Natural killer cell (primary cell): ENCODE measurements around the gene FARP1. TPM values are rescaled to one million over a fixed set of nuclear protein-coding genes. Genes with fewer than 3 reads are reported as not detected.

Source experiments
- ATAC-seq, 3 donors: fragments of 150-1000 bp in 2 of 3; fragments of 200-7000 bp in 1 of 3; cut with Tn5 transposase; 1 replicate in 1 of 3; 2 replicates in 2 of 3; pipeline ENCODE4 v1.10.0; 2021; ENCODE audit warnings: mild to moderate bottlenecking in 2 of 3, moderate library complexity in 2 of 3
- DNase-seq, 2 donors: peaks; one replicate each; pipeline versions ENCODE4 v3.0.0 to v3.0.0-alpha.2; 2013 to 2021; ENCODE audit warnings: mixed read lengths in 1 of 2
- H3K27ac ChIP-seq: one replicate; pipeline ENCODE4 v1.5.1; 2013; ENCODE audit warnings: mild to moderate bottlenecking, low read length
- H3K27me3 ChIP-seq: one replicate; pipeline ENCODE4 v1.6.1; 2013; ENCODE audit warnings: low read length; ENCODE audit not compliant: control insufficient read depth, insufficient read depth
- H3K36me3 ChIP-seq: one replicate; pipeline ENCODE4 v1.6.1; 2013; ENCODE audit warnings: low read length; ENCODE audit not compliant: control insufficient read depth, insufficient read depth
- H3K4me1 ChIP-seq: one replicate; pipeline ENCODE4 v1.6.1; 2013; ENCODE audit warnings: low read length; ENCODE audit not compliant: control insufficient read depth, insufficient read depth
- H3K4me3 ChIP-seq: one replicate; pipeline ENCODE4 v1.5.1; 2013; ENCODE audit warnings: low read length
- H3K9me3 ChIP-seq: one replicate; pipeline ENCODE4 v1.6.1; 2013; ENCODE audit warnings: low read length; ENCODE audit not compliant: control insufficient read depth, insufficient read depth
- H3K27ac Mint-ChIP-seq, 2 donors: one replicate each; pipeline ENCODE4 v1.8.0; 2022; ENCODE audit warnings: mild to moderate bottlenecking in 2 of 2, mixed read lengths in 2 of 2, moderate library complexity in 1 of 2
- H3K27me3 Mint-ChIP-seq, 2 donors: one replicate each; pipeline ENCODE4 v1.8.0; 2022; ENCODE audit warnings: low read depth in 2 of 2, mixed read lengths in 2 of 2
- H3K36me3 Mint-ChIP-seq: one replicate; pipeline ENCODE4 v1.8.0; 2022; ENCODE audit warnings: mixed read lengths
- H3K4me1 Mint-ChIP-seq, 2 donors: one replicate each; pipeline ENCODE4 v1.8.0; 2022; ENCODE audit warnings: mixed read lengths in 2 of 2
- H3K4me3 Mint-ChIP-seq: one replicate; pipeline ENCODE4 v1.8.0; 2022; ENCODE audit warnings: mild to moderate bottlenecking, moderate library complexity, mixed read lengths
- H3K9me3 Mint-ChIP-seq, 2 donors: one replicate each; pipeline ENCODE4 v1.8.0; 2022; ENCODE audit warnings: mixed read lengths in 2 of 2
- WGBS: methylation state at CpG from one replicate; pipeline ENCODE4 v1.1.7; 2013; ENCODE audit warnings: missing lambda C conversion rate; ENCODE audit not compliant: insufficient coverage; 5-methylcytosine and 5-hydroxymethylcytosine counted together
- intact Hi-C: fragments of 100-400 bp; cut with micrococcal nuclease; formaldehyde crosslinking; loops from one replicate; pipeline ENCODE4 v1.14.2; 2022
- total RNA-seq, 4 donors: library from RNA; stranded (reverse); fragments of 120-200 nt in 1 of 4; gene quantifications; one replicate each; pipeline versions ENCODE4 v1.2.3 to v1.2.4, GENCODE V29; 2013 to 2022
- TF ChIP-seq, protein P1 (sequence below): fragments of 200-600 bp; IDR thresholded peaks from one replicate; pipeline ENCODE4 v1.8.0; 2022; ENCODE audit warnings: antibody characterized with exemption

Gene FARP1
- total RNA-seq, 3 donors from 2014 or later (not counting 1 experiment from before 2014, with no cell fraction given), result 0.71 to 1.2 (median 1.1) TPM

DNA sequence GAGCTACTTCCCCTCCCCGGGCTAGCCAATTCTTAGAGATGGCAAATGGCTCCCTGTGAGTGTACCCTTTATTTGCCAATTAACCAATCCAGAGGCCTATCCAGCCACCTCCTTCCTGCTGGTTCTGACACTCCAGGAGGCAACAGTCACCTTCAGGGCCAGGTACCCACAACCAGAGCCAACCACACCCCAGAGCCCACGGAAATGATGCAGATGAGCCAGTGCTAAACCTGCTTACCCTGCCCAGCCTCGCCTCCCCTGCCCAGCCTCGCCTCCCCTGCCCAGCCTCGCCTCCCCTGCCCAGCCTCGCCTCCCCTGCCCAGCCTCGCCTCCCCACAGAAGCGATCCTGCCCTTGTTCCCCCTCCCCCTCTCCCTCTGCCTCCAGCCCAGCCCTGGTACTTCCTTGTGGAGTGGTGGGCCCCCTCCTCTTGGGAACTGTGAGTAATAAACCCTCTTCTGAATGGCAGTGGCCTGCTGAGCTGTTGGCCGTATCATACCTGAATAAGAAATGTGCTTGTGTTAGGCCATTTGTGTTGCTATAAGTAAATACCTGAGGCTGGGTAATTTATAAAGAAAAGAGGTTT, 207.9 kb downstream of the FARP1 start:
- Histone ChIP-seq H3K27ac (no peak overlapping the region), H3K4me1 (no peaks in the 10 kb centered on the region), H3K4me3 (no peak overlapping the region), H3K27me3 (no peaks in the 10 kb centered on the region), H3K36me3 (no peaks in the 10 kb centered on the region), H3K9me3 (no peaks in the 10 kb centered on the region)
- H3K36me3 Mint-ChIP-seq, result no peaks in the 10 kb centered on the region
- 83% methylated on average over 9 of the region's 9 CpGs for WGBS
- no peak overlapping the region for H3K4me3 Mint-ChIP-seq
- no peak for ATAC-seq
- intact Hi-C loops, result no loop called here
- H3K27me3 Mint-ChIP-seq, result no peaks in the 10 kb centered on the region
- DNase-seq, result no peak
- TF ChIP-seq, protein P1, sequence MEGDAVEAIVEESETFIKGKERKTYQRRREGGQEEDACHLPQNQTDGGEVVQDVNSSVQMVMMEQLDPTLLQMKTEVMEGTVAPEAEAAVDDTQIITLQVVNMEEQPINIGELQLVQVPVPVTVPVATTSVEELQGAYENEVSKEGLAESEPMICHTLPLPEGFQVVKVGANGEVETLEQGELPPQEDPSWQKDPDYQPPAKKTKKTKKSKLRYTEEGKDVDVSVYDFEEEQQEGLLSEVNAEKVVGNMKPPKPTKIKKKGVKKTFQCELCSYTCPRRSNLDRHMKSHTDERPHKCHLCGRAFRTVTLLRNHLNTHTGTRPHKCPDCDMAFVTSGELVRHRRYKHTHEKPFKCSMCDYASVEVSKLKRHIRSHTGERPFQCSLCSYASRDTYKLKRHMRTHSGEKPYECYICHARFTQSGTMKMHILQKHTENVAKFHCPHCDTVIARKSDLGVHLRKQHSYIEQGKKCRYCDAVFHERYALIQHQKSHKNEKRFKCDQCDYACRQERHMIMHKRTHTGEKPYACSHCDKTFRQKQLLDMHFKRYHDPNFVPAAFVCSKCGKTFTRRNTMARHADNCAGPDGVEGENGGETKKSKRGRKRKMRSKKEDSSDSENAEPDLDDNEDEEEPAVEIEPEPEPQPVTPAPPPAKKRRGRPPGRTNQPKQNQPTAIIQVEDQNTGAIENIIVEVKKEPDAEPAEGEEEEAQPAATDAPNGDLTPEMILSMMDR, result no peak
- no peaks in the 10 kb centered on the region for H3K9me3 Mint-ChIP-seq
- H3K4me1 Mint-ChIP-seq, result no peaks in the 10 kb centered on the region
- H3K27ac Mint-ChIP-seq, result no peak overlapping the region

DNA sequence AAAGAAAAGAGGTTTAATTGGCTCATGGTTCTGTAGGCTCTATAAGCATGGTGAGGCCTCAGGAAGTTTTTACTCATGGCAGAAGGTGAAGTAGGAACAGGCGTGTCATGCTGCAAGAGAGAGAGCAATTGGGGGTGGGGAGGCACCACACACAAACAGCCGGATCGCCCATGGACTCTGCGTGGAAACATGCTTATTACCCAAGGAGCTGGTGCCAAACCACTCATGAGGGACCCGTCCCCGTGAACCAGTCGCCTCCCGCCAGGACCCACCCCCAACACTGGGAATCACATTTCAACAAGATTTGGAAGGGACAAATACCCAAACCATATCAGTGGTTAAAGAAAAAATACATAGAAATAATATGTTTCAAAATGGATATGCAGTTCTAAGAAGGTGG, 208.7 kb downstream of the FARP1 start:
- Mint-ChIP-seq H3K27ac (no peak overlapping the region), H3K27me3 (no peaks in the 10 kb centered on the region), H3K4me3 (no peak overlapping the region), H3K4me1 (no peaks in the 10 kb centered on the region), H3K36me3 (no peaks in the 10 kb centered on the region), H3K9me3 (no peaks in the 10 kb centered on the region)
- Histone ChIP-seq H3K36me3 (no peaks in the 10 kb centered on the region), H3K4me3 (no peak overlapping the region), H3K27me3 (no peaks in the 10 kb centered on the region), H3K27ac (no peak overlapping the region), H3K9me3 (no peaks in the 10 kb centered on the region), H3K4me1 (no peaks in the 10 kb centered on the region)
- DNase-seq (no peak), ATAC-seq (no peak)
- 94% methylated on average over 8 of the region's 8 CpGs for WGBS
- TF ChIP-seq, protein P1, result no peak
- intact Hi-C loops, result no loop called here

DNA sequence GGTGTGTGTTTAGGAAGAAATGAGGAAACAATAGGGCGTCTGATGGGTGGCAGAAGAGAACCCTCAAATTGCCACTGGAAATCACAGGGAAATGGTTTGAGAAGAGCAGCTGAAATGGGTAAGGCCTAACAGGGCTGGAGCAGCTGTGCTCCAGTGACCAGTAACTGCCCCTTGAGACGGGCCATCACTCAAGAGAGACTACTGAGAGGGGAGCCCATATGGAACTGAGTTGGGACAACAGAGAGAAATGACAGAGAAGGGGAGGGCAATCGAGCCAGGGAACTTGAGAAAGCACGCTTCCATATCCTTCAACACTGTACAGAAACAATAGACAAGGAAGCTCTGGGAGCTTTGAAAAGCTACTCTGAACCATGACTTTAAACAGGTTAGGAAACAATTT, 209.3 kb downstream of the FARP1 start:
- no peaks in the 10 kb centered on the region for H3K4me1 Mint-ChIP-seq
- TF ChIP-seq, protein P1, result no peak
- intact Hi-C loops, result no loop called here
- Histone ChIP-seq H3K27ac (no peak overlapping the region), H3K4me3 (no peak overlapping the region), H3K4me1 (no peaks in the 10 kb centered on the region), H3K9me3 (no peaks in the 10 kb centered on the region), H3K27me3 (no peaks in the 10 kb centered on the region), H3K36me3 (no peaks in the 10 kb centered on the region)
- no peak for DNase-seq
- H3K27me3 Mint-ChIP-seq, result no peaks in the 10 kb centered on the region
- H3K9me3 Mint-ChIP-seq, result no peaks in the 10 kb centered on the region
- no peak overlapping the region for H3K27ac Mint-ChIP-seq
- no peaks in the 10 kb centered on the region for H3K36me3 Mint-ChIP-seq
- ATAC-seq, result no peak
- no peak overlapping the region for H3K4me3 Mint-ChIP-seq
- 87% methylated on average over 4 of the region's 4 CpGs for WGBS

DNA sequence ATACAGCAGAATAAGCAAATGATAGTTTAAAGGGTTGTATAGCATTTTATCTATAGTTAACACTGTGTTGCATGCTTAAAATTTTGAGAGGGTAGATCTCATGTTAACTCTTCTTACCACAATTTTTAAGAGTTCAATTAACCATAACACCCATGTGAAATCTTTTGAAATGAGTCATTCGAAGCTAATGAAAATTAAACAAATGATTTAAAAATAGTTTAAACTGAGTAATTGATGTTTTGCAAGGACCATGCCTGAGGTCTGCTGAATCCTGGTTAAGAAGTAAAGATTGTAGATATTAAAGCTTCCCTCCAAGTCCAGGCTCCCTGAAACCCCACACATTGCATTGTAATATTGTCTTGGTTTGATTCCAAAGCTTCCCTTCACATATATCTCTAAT, 210.9 kb downstream of the FARP1 start:
- H3K36me3 Mint-ChIP-seq, result no peaks in the 10 kb centered on the region
- H3K4me3 Mint-ChIP-seq, result no peak overlapping the region

More for the DNA sequence above, 210.9 kb downstream of the FARP1 start:
- H3K27me3 Mint-ChIP-seq, result peaks cover 0 to 4% of the 10 kb centered on the region in 2 donors
- intact Hi-C loops, result no loop called here
- no peaks in the 10 kb centered on the region for H3K9me3 Mint-ChIP-seq
- no peaks in the 10 kb centered on the region for H3K4me1 Mint-ChIP-seq
- H3K4me3 ChIP-seq, result no peak overlapping the region
- H3K9me3 ChIP-seq, result no peaks in the 10 kb centered on the region
- no peaks in the 10 kb centered on the region for H3K27me3 ChIP-seq
- WGBS, result no CpG with 5 or more reads among the region's 1 CpG
- ATAC-seq, result no peak
- H3K36me3 ChIP-seq, result no peaks in the 10 kb centered on the region
- TF ChIP-seq, protein P1, result no peak
- no peaks in the 10 kb centered on the region for H3K4me1 ChIP-seq
- H3K27ac ChIP-seq, result no peak overlapping the region
- no peak for DNase-seq
- no peak overlapping the region for H3K27ac Mint-ChIP-seq
